Measurements from ENCODE around the gene CD151.

- TF ChIP-seq CTCF (IDR thresholded peaks at IDR 0.05) (no peak), POLR2A (IDR thresholded peaks at IDR 0.05) (no peak)
Measured at GRCh38 chr11:827897-828192, 4.9 kb upstream of the CD151 start, which contains the start of gene CRACR2B.

All from thyroid gland (tissue), 4 donors.